ENCODE results near the gene FAM181B. TPM values are rescaled to one million over a fixed set of nuclear protein-coding genes. Genes with fewer than 3 reads are reported as not detected.

Gene FAM181B
- under 1 TPM; 0.15 to 0.59 (median 0.24) TPM for total RNA-seq

- TF ChIP-seq POLR2A (IDR thresholded peaks at IDR 0.05) (no peak), CTCF (IDR thresholded peaks at IDR 0.05) (no peak)
- 1 to 2% methylated on average over 35 to 59 of the region's 67 CpGs for WGBS, 2 donors
- peak in 1 of 2 donors; percentile 91 for DNase-seq (ENCODE audit: low spot score in 2 of 2)
- intact Hi-C loops (cut with DNase I; ENCODE audit: low total_unique reads) = no loop called here
- peak within 1 kb of the TSS; percentile 43 for H3K4me3 ChIP-seq (ENCODE audit: low read depth, poor library complexity, severe bottlenecking)
Observed at GRCh38 chr11:82733444-82734119, at the start of gene FAM181B. Gene FAM181B, minus strand, starts transcription at chr11:82733864. Its CDS starts 135 bp downstream, at chr11:82733729.

- 41 to 48% methylated on average over 1 of the region's 1 CpG for WGBS, 2 donors
- DNase-seq (ENCODE audit: low spot score in 2 of 2) = no peak
- intact Hi-C loops (cut with DNase I; ENCODE audit: low total_unique reads) = no loop called here
- TF ChIP-seq POLR2A (IDR thresholded peaks at IDR 0.05) (no peak), CTCF (IDR thresholded peaks at IDR 0.05) (no peak)
- no peak overlapping the region for H3K4me3 ChIP-seq (ENCODE audit: low read depth, poor library complexity, severe bottlenecking)
Observed at GRCh38 chr11:82782825-82783374, 49.2 kb upstream of the FAM181B start.

- no peak for DNase-seq (ENCODE audit: low spot score in 2 of 2)
- intact Hi-C loops (cut with DNase I; ENCODE audit: low total_unique reads) = no loop called here
- no peak overlapping the region for H3K4me3 ChIP-seq (ENCODE audit: low read depth, poor library complexity, severe bottlenecking)
- 85 to 87% methylated on average over 1 of the region's 1 CpG for WGBS, 2 donors
- TF ChIP-seq POLR2A (IDR thresholded peaks at IDR 0.05) (no peak), CTCF (IDR thresholded peaks at IDR 0.05) (no peak)
Observed at GRCh38 chr11:82778776-82779175, 45.1 kb upstream of the FAM181B start.

- 77 to 91% methylated on average over 2 of the region's 2 CpGs for WGBS, 2 donors
- TF ChIP-seq POLR2A (IDR thresholded peaks at IDR 0.05) = no peak
- no peak for DNase-seq (ENCODE audit: low spot score in 2 of 2)
- intact Hi-C loops (cut with DNase I; ENCODE audit: low total_unique reads) = no loop called here
- H3K4me3 ChIP-seq (ENCODE audit: low read depth, poor library complexity, severe bottlenecking) = no peak overlapping the region
Observed at GRCh38 chr11:82776377-82776776, 42.7 kb upstream of the FAM181B start.

- intact Hi-C loops (cut with DNase I; ENCODE audit: low total_unique reads) = no loop called here
- TF ChIP-seq CTCF (IDR thresholded peaks at IDR 0.05) (no peak), POLR2A (IDR thresholded peaks at IDR 0.05) (no peak)
Observed at GRCh38 chr11:82775736-82776346, 42.2 kb upstream of the FAM181B start.

GRCh38 chr11:82775218-82775617 lies 41.6 kb upstream of the FAM181B start:
- WGBS, 2 donors = 75 to 84% methylated on average over 1 of the region's 1 CpG
- intact Hi-C loops (cut with DNase I; ENCODE audit: low total_unique reads) = no loop called here
- no peak for TF ChIP-seq CTCF (IDR thresholded peaks at IDR 0.05)
- no peak for TF ChIP-seq POLR2A (IDR thresholded peaks at IDR 0.05)
- no peak overlapping the region for H3K4me3 ChIP-seq (ENCODE audit: low read depth, poor library complexity, severe bottlenecking)
- DNase-seq (ENCODE audit: low spot score in 2 of 2) = no peak

More at GRCh38 chr11:82775736-82776346, 42.2 kb upstream of the FAM181B start:
- H3K4me3 ChIP-seq (ENCODE audit: low read depth, poor library complexity, severe bottlenecking) = no peak overlapping the region
- DNase-seq (ENCODE audit: low spot score in 2 of 2) = no peak
- 45 to 59% methylated on average over 3 of the region's 3 CpGs for WGBS, 2 donors

All from lower leg skin (tissue), 4 donors.